ENCODE measurements around the gene MRS2. TPM values are rescaled to one million over a fixed set of nuclear protein-coding genes. Genes with fewer than 3 reads are reported as not detected.

Gene MRS2

DNA sequence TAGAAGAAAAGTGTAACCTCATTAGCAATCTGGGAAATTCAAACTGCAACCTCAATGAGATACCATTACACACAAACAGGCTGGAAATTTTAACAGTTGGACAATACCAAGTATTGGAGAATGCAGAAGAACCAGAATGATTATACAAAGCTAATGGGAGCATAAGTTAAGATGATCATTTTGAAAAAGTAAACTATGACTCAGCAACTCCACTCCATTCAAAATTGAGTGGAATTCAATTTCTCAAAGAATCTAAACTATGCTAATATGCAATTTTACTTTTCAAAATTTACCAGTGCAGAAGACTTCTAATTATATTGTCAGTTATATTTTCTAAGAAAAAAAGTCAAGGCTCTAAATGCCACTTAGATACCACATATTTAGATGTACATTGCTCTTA, 69.4 kb downstream of the MRS2 start:
- Histone ChIP-seq H3K27ac (ENCODE audit: low read length, poor library complexity, severe bottlenecking) (no peak overlapping the region), H3K4me3 (ENCODE audit: insufficient read depth in 1 of 2, low read depth in 1 of 2, low read length in 2 of 2) (no peak overlapping the region), H3K14ac (ENCODE audit: low read length in 2 of 2) (no peak overlapping the region), H3K27me3 (ENCODE audit: control insufficient read depth in 1 of 2, insufficient read depth in 1 of 2, low read length in 2 of 2) (no peaks in the 10 kb centered on the region), H2BK12ac (ENCODE audit: low read length in 2 of 2) (no peak overlapping the region), H2BK5ac (ENCODE audit: low read depth, low read length, poor library complexity, severe bottlenecking) (no peak overlapping the region), H3K79me1 (replicated peaks; ENCODE audit: low read length, poor library complexity, severe bottlenecking) (no peaks in the 10 kb centered on the region), H2BK120ac (ENCODE audit: low read depth, low read length) (no peak overlapping the region), H2BK15ac (ENCODE audit: low read depth, poor library complexity, severe bottlenecking) (no peak overlapping the region), H3K4ac (ENCODE audit: low read depth in 1 of 2, low read length in 2 of 2) (no peak overlapping the region), H2AFZ (ENCODE audit: low read depth, low read length) (no peak overlapping the region), H3K4me1 (ENCODE audit: control insufficient read depth, insufficient read depth, low read depth, low read length) (no peaks in the 10 kb centered on the region), H4K8ac (ENCODE audit: low read length) (no peak overlapping the region), H3K4me2 (ENCODE audit: low read length, poor library complexity, severe bottlenecking) (no peak overlapping the region), H3K18ac (ENCODE audit: low read depth in 1 of 2, low read length in 2 of 2) (no peak overlapping the region), H2AK5ac (ENCODE audit: low read length, severe bottlenecking) (no peak overlapping the region), H4K91ac (ENCODE audit: low read length) (no peak overlapping the region), H3K9me3 (ENCODE audit: control insufficient read depth, low read length) (no peaks in the 10 kb centered on the region), H3K9ac (ENCODE audit: low read length) (no peak overlapping the region), H3K36me3 (ENCODE audit: control insufficient read depth in 1 of 2, insufficient read depth in 2 of 2, low read depth in 1 of 2, low read length in 2 of 2) (no peaks in the 10 kb centered on the region), H3K23ac (ENCODE audit: low read length in 2 of 2) (no peak overlapping the region)
- DNase-seq = no peak

Small RNA genes lying within 50 kb of the gene (small RNA-seq; reads per million reads assigned to genes)
- gene RNU6-391P (ENCODE audit: low read depth) = not detected

All from mesenchymal stem cell (in vitro differentiated cells and primary cell).